Measurements from ENCODE around the gene PSMA3.
"Not testable (repeated sequence)": the region's sequence is repeated elsewhere in the genome, so short reads cannot be mapped to it uniquely, and the experiment has no call there.

Gene PSMA3

GRCh38 chr14:58244556-58245387 lies at the start of gene PSMA3:
Gene PSMA3, plus strand, starts transcription at chr14:58244843. Its CDS starts 78 bp downstream, at chr14:58244921.
- peak; percentile 98 for DNase-seq

GRCh38 chr14:58196198-58196597 lies 48.4 kb upstream of the PSMA3 start:
- no peak for DNase-seq

GRCh38 chr14:58198086-58198485 lies 46.6 kb upstream of the PSMA3 start:
- no peak for DNase-seq

GRCh38 chr14:58199726-58200479 lies 44.7 kb upstream of the PSMA3 start, which contains the start of gene ACTR10:
Gene ACTR10, plus strand, starts transcription at chr14:58200149. Its CDS starts 69 bp downstream, at chr14:58200218.
- peak; percentile 86 for DNase-seq

GRCh38 chr14:58200480-58200841 lies 44.2 kb upstream of the PSMA3 start:
- no peak for DNase-seq

GRCh38 chr14:58200846-58201245 lies 43.8 kb upstream of the PSMA3 start:
- no peak for DNase-seq

GRCh38 chr14:58213176-58213575 lies 31.5 kb upstream of the PSMA3 start:
- DNase-seq = no peak

GRCh38 chr14:58215191-58215914 lies 29.3 kb upstream of the PSMA3 start:
- DNase-seq = no peak

GRCh38 chr14:58216544-58216943 lies 28.1 kb upstream of the PSMA3 start:
- no peak for DNase-seq

GRCh38 chr14:58227096-58227819 lies 17.4 kb upstream of the PSMA3 start:
- no peak for DNase-seq

GRCh38 chr14:58238252-58239243 lies 6.1 kb upstream of the PSMA3 start:
- DNase-seq = peak; percentile 19

- peak; percentile 80 for DNase-seq
These were observed 5.1 kb upstream of the PSMA3 start for GRCh38 chr14:58239244-58240195.

GRCh38 chr14:58243790-58244555 lies 670 bp upstream of the PSMA3 start:
- DNase-seq = peak; percentile 91

GRCh38 chr14:58245562-58245961 lies 919 bp downstream of the PSMA3 start:
- DNase-seq = no peak

- DNase-seq = no peak
These were observed 5.0 kb downstream of the PSMA3 start for GRCh38 chr14:58249611-58250010.

GRCh38 chr14:58258156-58258555 lies 13.5 kb downstream of the PSMA3 start:
- DNase-seq = no peak

GRCh38 chr14:58262005-58262404 lies 17.4 kb downstream of the PSMA3 start:
- DNase-seq = not testable (repeated sequence)

GRCh38 chr14:58265401-58265800 lies 20.8 kb downstream of the PSMA3 start:
- DNase-seq = no peak

GRCh38 chr14:58270628-58271027 lies 26.0 kb downstream of the PSMA3 start:
- DNase-seq = no peak
